HuH-7.5 (cell line): Measurements from ENCODE around the gene CACNA2D3.
"Not testable (repeated sequence)": the region's sequence is repeated elsewhere in the genome, so short reads cannot be mapped to it uniquely, and the experiment has no call there.

ENCODE experiments used
- DNase-seq: peaks from one replicate; pipeline ENCODE4 v3.0.0; 2011; ENCODE audit warnings: low spot score

The CACNA2D3 gene

GRCh38 chr3:54965746-54966145 lies 843.4 kb downstream of the CACNA2D3 start:
- DNase-seq = no peak

GRCh38 chr3:54966979-54967378 lies 844.6 kb downstream of the CACNA2D3 start:
- no peak for DNase-seq

GRCh38 chr3:54967731-54968161 lies 845.4 kb downstream of the CACNA2D3 start:
- DNase-seq = no peak

- DNase-seq = no peak
Observed at GRCh38 chr3:54968546-54969172, 846.3 kb downstream of the CACNA2D3 start.

- DNase-seq = no peak
Observed at GRCh38 chr3:54969652-54970051, 847.3 kb downstream of the CACNA2D3 start.

GRCh38 chr3:54970895-54971294 lies 848.5 kb downstream of the CACNA2D3 start:
- no peak for DNase-seq

GRCh38 chr3:54977439-54977838 lies 855.1 kb downstream of the CACNA2D3 start:
- DNase-seq = no peak

- not testable (repeated sequence) for DNase-seq
Observed at GRCh38 chr3:54977946-54978345, 855.6 kb downstream of the CACNA2D3 start.

- no peak for DNase-seq
Observed at GRCh38 chr3:54982807-54983206, 860.5 kb downstream of the CACNA2D3 start.

- no peak for DNase-seq
Observed at GRCh38 chr3:54983266-54984099, 861.1 kb downstream of the CACNA2D3 start.

- no peak for DNase-seq
Observed at GRCh38 chr3:54985856-54986255, 863.5 kb downstream of the CACNA2D3 start.

- no peak for DNase-seq
Observed at GRCh38 chr3:54986294-54986693, 863.9 kb downstream of the CACNA2D3 start.

- no peak for DNase-seq
Observed at GRCh38 chr3:54987719-54988118, 865.4 kb downstream of the CACNA2D3 start.

- DNase-seq = no peak
Observed at GRCh38 chr3:54988302-54988837, 866.0 kb downstream of the CACNA2D3 start.

- DNase-seq = no peak
Observed at GRCh38 chr3:54988838-54989630, 866.7 kb downstream of the CACNA2D3 start.

GRCh38 chr3:54994111-54994513 lies 871.8 kb downstream of the CACNA2D3 start:
- no peak for DNase-seq

GRCh38 chr3:54999159-54999558 lies 876.8 kb downstream of the CACNA2D3 start:
- no peak for DNase-seq

- no peak for DNase-seq
Observed at GRCh38 chr3:54999811-55000210, 877.5 kb downstream of the CACNA2D3 start.

- DNase-seq = no peak
Observed at GRCh38 chr3:55000546-55000945, 878.2 kb downstream of the CACNA2D3 start.

GRCh38 chr3:55000953-55001352 lies 878.6 kb downstream of the CACNA2D3 start:
- DNase-seq = no peak

- DNase-seq = no peak
Observed at GRCh38 chr3:55002416-55002930, 880.1 kb downstream of the CACNA2D3 start.

- DNase-seq = no peak
Observed at GRCh38 chr3:55006244-55006676, 883.9 kb downstream of the CACNA2D3 start.
